Fibroblast of peridontal ligament (primary cell): ENCODE results near the gene PPP1R1C.

ENCODE experiments used
- DNase-seq: peaks from one replicate; pipeline ENCODE4 v3.0.0-alpha.2; 2010; ENCODE audit errors: extremely low read depth

PPP1R1C gene

GRCh38 chr2:182062329-182062972 is 76.8 kb downstream of the PPP1R1C start:
- no peak for DNase-seq

DNA sequence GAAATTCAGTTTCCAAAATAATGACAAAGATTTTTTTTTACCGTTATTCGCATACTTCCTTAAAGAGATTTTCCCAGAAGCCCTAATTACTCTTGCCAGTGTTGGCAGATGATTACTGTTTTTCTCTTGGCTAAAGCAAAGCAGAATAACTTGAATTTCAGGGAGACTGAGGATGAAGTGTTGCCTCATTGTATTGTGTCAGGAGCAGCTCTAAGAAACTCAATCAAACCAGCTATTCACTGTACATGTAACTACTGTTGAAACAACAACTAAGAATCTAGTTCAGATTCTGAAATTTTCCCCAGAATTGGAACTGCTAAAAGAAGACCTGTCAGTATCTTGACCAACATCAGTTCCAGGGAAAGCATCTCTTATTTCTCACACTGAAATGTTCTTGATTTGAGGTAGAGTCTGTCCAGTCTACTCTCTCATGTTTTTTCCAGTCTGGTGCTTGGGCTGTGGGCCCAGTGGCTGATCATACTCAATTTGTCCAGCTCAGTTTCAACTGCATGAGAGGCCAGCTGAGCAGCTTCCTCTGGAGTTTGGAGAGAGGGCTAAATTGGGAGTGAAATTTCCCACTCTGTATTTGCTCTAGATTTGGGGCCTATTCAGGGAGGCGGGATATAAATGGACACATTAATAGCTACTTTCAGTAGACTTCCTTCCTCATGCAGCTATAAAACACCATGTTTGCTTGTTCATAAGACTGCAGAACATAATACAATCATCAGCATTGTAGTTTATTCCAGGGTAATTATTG is 78.5 kb downstream of the PPP1R1C start:
- peak; percentile 69 for DNase-seq

GRCh38 chr2:182066400-182067087 is 80.9 kb downstream of the PPP1R1C start:
- DNase-seq, result peak; percentile 98

DNA sequence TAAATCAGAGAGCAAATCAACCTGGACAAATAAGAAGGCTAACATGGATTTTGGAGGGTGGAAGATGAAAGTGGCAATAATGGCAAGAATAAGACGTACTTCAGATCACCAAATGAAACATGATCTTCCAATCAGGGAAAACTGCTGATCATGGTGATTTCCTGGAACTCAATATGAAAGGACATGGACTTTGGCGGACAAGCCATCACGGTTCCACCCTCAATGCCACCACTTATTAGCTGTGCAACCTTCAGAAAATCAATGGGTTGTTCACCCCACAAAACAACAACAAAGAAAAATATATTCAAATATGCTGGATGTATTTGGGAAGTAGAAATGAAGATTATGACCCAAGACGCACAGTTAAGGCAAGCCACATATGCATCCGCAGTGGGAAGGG is 81.7 kb downstream of the PPP1R1C start:
- DNase-seq, result no peak

- peak; percentile 29 for DNase-seq
These were observed 83.2 kb downstream of the PPP1R1C start for GRCh38 chr2:182068811-182069210.

DNA sequence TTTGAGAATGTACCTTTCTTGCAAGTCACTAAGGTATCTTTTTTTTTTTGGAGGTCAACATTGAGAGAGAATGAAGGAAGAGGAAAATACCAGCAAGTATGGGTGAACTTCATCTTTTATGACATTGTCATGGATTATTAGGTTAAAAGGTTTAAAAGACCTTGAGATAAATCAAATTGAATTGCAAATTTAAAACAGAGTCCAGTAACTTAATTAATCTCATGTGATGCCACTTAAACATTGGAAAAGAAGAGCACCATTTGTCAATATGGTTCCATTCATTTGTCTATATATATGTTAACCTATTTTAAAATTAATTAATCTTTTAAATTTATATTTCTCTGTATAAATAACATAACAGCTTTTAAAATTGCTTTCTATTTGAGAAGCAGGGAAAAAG is 83.8 kb downstream of the PPP1R1C start:
- no peak for DNase-seq

GRCh38 chr2:182069908-182070307 is 84.3 kb downstream of the PPP1R1C start:
- DNase-seq, result no peak

GRCh38 chr2:182070736-182071135 is 85.1 kb downstream of the PPP1R1C start:
- DNase-seq, result no peak

- no peak for DNase-seq
These were observed 87.2 kb downstream of the PPP1R1C start for GRCh38 chr2:182072861-182073260.

GRCh38 chr2:182073613-182074012 is 88.0 kb downstream of the PPP1R1C start:
- DNase-seq, result no peak

DNA sequence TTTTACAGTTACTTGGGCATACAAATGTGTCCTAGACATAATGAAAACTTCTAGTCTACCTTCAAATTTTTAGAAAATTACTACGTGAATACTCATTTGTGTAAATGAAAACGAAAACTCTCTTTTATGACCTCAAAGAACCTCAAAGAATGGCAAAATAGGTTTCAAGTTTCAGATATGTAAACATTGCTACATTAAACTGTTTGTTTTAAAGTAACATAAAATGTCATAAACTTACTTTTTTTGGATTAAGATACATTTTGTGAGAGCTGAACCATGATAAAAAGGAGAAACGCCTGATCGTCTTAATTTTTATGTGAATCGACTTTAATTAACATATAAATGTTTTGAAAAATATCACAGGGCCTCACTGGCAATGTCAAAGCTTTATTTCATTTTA is 91.4 kb downstream of the PPP1R1C start:
- DNase-seq, result peak; percentile 64

DNA sequence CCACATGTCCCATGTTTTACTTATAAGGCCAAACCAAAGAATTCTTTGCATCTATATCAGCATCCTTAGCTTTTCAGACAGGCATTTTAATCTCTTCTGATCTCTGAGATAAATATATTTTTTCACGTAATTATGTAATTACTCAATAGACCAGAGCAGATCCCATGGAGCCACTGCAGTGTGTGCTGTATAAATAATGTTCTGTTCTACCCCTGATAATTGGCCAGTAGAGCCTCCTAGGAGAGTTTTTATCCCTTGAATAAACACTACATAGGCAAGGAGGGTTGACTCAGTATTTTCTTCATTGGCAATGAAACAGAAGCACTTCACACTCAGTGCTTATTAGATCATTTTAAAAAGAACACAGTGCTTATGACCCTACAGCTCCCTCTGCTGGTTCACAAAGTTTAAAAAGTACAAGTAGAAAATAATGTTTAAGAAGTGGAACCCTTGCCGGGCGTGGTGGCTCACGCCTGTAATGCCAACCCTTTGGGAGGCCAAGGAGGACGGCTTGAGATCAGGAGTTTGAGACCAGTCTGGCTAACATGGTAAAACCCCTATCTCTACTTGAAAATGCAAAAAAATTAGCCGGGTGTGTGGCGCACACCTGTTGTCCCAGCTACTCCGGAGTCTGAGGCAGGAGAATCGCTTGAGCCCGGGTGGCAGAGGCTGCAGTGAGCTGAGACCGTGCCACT is 91.9 kb downstream of the PPP1R1C start:
- peak; percentile 97 for DNase-seq

GRCh38 chr2:182078988-182079602 is 93.4 kb downstream of the PPP1R1C start:
- no peak for DNase-seq

DNA sequence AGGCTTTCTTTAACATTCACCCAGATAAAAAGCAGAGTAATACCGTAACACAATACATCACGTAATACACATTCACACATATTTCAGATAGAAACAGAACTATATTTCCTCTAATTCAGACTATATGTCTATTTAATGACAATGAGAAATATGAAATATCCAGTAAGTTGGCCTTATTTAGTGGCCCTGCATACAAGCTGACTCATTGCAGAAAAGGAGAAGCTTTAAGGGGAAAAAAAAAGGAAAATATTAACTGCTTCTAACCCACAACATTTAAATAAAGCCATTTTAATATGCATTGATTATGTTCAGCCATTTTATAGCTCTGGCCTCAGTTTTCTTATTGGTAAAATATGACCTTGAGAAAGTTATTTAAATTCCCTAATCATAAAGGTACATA is 94.8 kb downstream of the PPP1R1C start:
- DNase-seq, result no peak

DNA sequence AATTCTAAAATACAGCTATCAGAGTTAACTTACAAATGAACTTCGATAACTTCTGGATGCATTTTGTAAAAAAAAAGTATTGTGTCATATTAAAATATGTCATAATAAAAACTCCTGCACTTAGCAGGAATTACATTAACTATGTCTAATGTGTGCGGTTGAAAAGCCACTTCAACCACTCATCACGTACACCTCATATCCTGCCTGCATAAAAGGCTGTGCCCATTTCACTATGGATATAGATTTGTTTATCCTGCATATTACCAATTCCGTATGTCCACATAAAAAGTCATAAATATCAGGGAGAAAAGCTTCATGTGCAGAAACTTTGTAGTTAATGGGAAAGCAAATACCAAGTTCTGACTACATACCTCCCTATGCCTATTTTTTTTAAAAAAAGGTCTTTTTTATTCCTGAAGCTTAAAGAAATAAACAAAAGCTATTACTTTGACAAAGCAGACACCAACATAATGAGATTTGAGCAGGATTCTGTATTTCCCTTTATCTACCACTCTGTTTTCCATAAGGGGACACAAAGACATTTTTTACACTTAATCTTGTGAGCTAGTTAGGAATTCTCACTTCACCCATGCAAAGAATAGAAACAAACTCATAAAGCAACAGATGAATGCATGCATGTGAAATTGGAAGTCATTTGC is 96.1 kb downstream of the PPP1R1C start:
- no peak for DNase-seq

GRCh38 chr2:182088681-182089320 is 103.1 kb downstream of the PPP1R1C start:
- DNase-seq, result peak; percentile 59

DNA sequence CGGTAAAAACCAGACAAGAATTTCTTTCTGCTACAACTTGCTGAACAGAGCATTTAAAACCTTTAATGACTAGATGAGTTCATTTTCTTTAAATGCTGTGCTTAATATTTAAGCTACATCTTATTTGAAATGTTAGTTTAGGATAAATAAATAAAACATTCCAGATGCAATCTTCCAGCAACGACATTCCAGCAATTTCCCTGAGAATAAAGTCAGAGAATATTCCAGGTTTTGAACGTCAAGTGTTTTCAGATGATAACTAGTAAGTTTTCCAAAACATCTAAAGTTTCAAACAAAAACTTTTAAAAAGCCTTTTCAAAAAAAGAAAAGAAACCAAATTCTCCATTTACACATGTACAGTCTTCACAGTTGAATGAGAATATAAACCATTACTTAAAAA is 104.8 kb downstream of the PPP1R1C start:
- peak; percentile 22 for DNase-seq

- DNase-seq, result no peak
These were observed 112.0 kb downstream of the PPP1R1C start for GRCh38 chr2:182097571-182098164.

- DNase-seq, result no peak
These were observed 113.0 kb downstream of the PPP1R1C start for GRCh38 chr2:182098648-182099047.

GRCh38 chr2:182101263-182101662 is 115.6 kb downstream of the PPP1R1C start:
- no peak for DNase-seq
